OCI-LY7 (cell line): ENCODE data around the gene LBX2. TPM values are rescaled to one million over a fixed set of nuclear protein-coding genes. Genes with fewer than 3 reads are reported as not detected.

ENCODE experiments used
- BruUV-seq: library from RNA; stranded (reverse); fragments of 400-500 nt; replicated peaks from 2 replicates; lab custom pipeline; 2021; lab: Mats Ljungman, UMichigan
- CTCF ChIA-PET: fragments of 300-600 bp; sonication (Branson Sonifier 250); formaldehyde crosslinking; loops from one replicate; lab custom pipeline; 2022; ENCODE audit warnings: antibody characterized with exemption; ENCODE audit not compliant: unreplicated experiment; lab: Charles Lee
- POLR2A ChIA-PET: fragments of 300-600 bp; sonication (Branson Sonifier 250); formaldehyde crosslinking; loops from one replicate; lab custom pipeline; 2022; ENCODE audit warnings: antibody characterized with exemption; lab: Charles Lee
- DNase-seq: peaks from one replicate; pipeline ENCODE4 v3.0.0-alpha.2; 2015; ENCODE audit warnings: low spot score
- H2AFZ ChIP-seq: fragments of 200-600 bp; sonication (generic), shearing (Covaris generic); 2 replicates; pipeline ENCODE4 v1.6.1; 2014; ENCODE audit warnings: mild to moderate bottlenecking, antibody characterized with exemption, low read length, moderate library complexity
- H3K27ac ChIP-seq: fragments of 200-600 bp; sonication (generic); 2 replicates; pipeline ENCODE4 v1.5.1; 2014; ENCODE audit warnings: mixed run types, low read depth, mild to moderate bottlenecking, moderate library complexity, low read length, inconsistent platforms; ENCODE audit not compliant: poor library complexity, severe bottlenecking
- H3K36me3 ChIP-seq: fragments of 200-600 bp; sonication (generic); 2 replicates; pipeline ENCODE4 v1.6.1; 2014; ENCODE audit warnings: mild to moderate bottlenecking, antibody characterized with exemption, low read length, moderate library complexity, mixed read lengths; ENCODE audit not compliant: insufficient read depth
- H3K4me1 ChIP-seq: fragments of 200-600 bp; sonication (generic); 2 replicates; pipeline ENCODE4 v1.5.1; 2014; ENCODE audit warnings: mild to moderate bottlenecking, low read length; ENCODE audit not compliant: insufficient read depth, poor library complexity, severe bottlenecking
- H3K4me2 ChIP-seq: fragments of 200-600 bp; sonication (generic); 2 replicates; pipeline ENCODE4 v1.6.1; 2014; ENCODE audit warnings: mild to moderate bottlenecking, low read length
- H3K4me3 ChIP-seq: fragments of 200-600 bp; sonication (generic); 2 replicates; pipeline ENCODE4 v1.5.1; 2014; ENCODE audit warnings: mild to moderate bottlenecking, low read depth, low read length; ENCODE audit not compliant: poor library complexity, severe bottlenecking
- H3K79me2 ChIP-seq: fragments of 200-600 bp; sonication (generic); 2 replicates; pipeline ENCODE4 v1.6.1; 2016; ENCODE audit warnings: low read depth, mild to moderate bottlenecking, low read length, moderate library complexity, mixed read lengths; ENCODE audit not compliant: insufficient read depth
- H3K9me2 ChIP-seq: fragments of 200-600 bp; sonication (generic); 2 replicates; pipeline ENCODE4 v1.6.1; 2016; ENCODE audit warnings: mild to moderate bottlenecking, low read length, mixed read lengths; ENCODE audit not compliant: insufficient read depth
- H3K9me3 ChIP-seq: fragments of 200-600 bp; sonication (generic); 2 replicates; pipeline ENCODE4 v1.6.1; 2014; ENCODE audit warnings: mild to moderate bottlenecking, mixed run types, low read length, mixed read lengths
- H4K20me1 ChIP-seq: fragments of 200-600 bp; sonication (generic); 2 replicates; pipeline ENCODE4 v1.6.1; 2014; ENCODE audit warnings: mild to moderate bottlenecking, antibody characterized with exemption, low read length, moderate library complexity, mixed read lengths; ENCODE audit not compliant: insufficient read depth
- EZH2phosphoT487 ChIP-seq: fragments of 200-600 bp; sonication (generic); IDR thresholded peaks from 2 replicates; pipeline ENCODE4 v1.6.1; 2018; ENCODE audit warnings: low read depth, borderline replicate concordance, mild to moderate bottlenecking, mixed run types, antibody characterized with exemption, low read length, moderate library complexity, mixed read lengths
- intact Hi-C: fragments of 100-400 bp; cut with micrococcal nuclease; formaldehyde crosslinking; loops from one replicate; pipeline ENCODE4 v1.10.0; 2022; ENCODE audit not compliant: unreplicated experiment
- total RNA-seq, 2 experiments: library from RNA; depleted of rRNA in 1 of 2; stranded (reverse); fragments of >200 nt in 1 of 2; shearing (Covaris generic) in 1 of 2; gene quantifications; 2 replicates each; pipeline ENCODE4 v1.2.3, GENCODE V29; 2014 to 2022
- TF ChIP-seq, protein P1 (sequence below): fragments of 200-600 bp; sonication (generic); conservative IDR thresholded peaks from 2 replicates; pipeline ENCODE4 v1.5.1; 2014; ENCODE audit warnings: mild to moderate bottlenecking, antibody characterized with exemption, low read length, moderate library complexity, mixed read lengths

LBX2 gene
- total RNA-seq, 2 experiments from 2014 or later, result not detected

DNA sequence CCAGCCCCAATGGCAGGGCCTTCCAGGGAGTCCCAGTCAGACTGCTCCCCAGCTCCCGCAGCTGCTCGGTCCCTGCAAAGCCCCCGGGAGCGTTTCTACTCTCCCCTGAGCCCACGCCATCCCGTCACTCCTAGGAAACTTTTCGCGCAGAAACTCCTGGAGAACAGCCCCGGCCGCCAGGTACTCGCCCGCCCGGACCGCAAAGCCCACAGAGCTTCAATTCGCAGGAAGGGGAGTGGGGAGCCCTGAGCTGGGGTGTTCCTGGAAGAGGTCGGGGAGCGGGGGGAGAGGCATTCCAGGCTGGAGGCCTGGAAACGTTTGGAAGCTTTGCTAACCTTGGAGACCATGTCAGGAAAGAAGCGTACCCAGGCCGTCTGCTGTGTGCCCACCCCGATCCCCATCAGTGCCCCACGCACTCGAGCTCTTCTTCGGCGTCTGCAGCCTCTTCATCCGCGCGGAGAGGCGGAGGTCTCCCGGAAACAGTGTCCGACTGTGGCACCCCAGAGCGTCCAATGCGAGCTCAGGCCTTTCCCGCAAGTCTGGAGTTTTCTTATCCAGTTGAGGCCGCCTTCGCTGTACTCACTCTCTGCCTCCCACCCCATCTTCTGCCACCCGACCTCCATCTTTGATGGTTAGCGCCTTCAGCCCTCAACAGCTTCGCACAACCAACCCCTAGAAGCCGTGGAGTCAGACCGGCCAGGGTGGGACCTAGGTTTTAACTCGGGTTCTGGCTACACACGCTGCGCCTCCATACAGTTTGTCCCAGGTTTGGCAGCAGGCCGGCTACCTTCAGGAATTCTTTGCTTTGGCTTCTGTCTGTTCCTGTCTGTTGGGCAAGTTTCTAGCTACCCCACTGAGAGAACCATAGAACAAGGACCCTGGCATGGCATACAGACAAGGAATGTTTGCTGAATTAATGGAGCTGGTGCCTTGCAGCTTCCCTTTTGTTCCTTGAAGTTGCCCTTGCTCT, 4.4 kb upstream of the LBX2 start:
- Histone ChIP-seq H3K36me3 (peaks cover 15% of the 10 kb centered on the region), H3K79me2 (peaks cover 5% of the 10 kb centered on the region; the same call in 1 of the 2 replicates), H3K4me1 (peaks cover 27% of the 10 kb centered on the region), H3K27ac (no peak overlapping the region), H3K9me3 (no peaks in the 10 kb centered on the region), H3K4me3 (no peak overlapping the region), H3K9me2 (no peaks in the 10 kb centered on the region), H2AFZ (no peak overlapping the region), H3K4me2 (peak overlapping the region; percentile 45; the same call in 1 of the 2 replicates), H4K20me1 (no peaks in the 10 kb centered on the region)
- CTCF ChIA-PET, result interaction anchor here (0.5 to 1.0 kb wide), 3 partner anchors 27 to 455 kb away, joined by 3 to 7 read pairs (median 3); partner anchors contain the start of gene POLE4
- POLR2A ChIA-PET, result no interaction called here
- BruUV-seq, result no TSS peak
- no peak for DNase-seq
- TF ChIP-seq, protein P1, sequence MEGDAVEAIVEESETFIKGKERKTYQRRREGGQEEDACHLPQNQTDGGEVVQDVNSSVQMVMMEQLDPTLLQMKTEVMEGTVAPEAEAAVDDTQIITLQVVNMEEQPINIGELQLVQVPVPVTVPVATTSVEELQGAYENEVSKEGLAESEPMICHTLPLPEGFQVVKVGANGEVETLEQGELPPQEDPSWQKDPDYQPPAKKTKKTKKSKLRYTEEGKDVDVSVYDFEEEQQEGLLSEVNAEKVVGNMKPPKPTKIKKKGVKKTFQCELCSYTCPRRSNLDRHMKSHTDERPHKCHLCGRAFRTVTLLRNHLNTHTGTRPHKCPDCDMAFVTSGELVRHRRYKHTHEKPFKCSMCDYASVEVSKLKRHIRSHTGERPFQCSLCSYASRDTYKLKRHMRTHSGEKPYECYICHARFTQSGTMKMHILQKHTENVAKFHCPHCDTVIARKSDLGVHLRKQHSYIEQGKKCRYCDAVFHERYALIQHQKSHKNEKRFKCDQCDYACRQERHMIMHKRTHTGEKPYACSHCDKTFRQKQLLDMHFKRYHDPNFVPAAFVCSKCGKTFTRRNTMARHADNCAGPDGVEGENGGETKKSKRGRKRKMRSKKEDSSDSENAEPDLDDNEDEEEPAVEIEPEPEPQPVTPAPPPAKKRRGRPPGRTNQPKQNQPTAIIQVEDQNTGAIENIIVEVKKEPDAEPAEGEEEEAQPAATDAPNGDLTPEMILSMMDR, result no peak
- no peak for TF ChIP-seq EZH2phosphoT487
- intact Hi-C loops, result no loop called here

DNA sequence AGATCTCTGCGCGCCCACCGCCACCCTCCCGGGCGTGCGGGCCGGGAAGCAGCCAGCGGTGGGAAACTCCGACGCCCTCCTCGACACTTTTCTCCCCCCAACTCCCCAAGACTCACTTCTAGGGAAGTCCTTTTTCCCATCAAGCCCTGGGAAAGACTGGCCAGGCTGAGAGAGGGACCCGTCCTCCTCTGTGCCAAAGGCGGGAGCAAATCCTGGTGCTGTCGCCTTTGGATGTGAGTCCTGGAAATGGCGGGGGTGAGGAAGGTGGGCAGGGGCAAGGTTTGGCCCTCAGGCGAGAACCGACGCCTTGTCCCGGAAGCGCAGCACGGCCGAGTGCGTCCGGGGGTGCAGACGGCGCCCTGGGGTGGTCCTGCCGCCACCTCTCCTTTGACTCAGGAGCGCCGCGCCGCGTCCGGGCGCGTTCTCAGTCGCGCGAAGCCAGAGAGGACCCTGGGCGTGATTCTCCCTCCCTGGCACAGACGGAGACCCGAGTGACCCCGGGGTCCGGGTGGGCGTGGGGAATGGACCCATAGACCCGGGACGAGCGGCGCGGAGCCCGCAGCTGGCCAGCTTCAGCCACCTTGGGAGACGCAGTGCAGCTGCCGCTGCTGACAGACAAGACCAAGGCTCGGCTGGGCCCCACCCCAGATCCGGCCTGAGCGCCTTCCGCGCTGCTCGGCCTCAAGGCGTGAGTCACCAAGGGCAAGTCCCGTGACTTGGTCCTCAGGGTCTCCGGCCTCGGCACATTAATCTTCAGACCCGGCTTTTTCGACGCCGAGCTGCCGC, 3.5 kb upstream of the LBX2 start:
- no peak overlapping the region for H3K27ac ChIP-seq
- DNase-seq, result no peak
- no peaks in the 10 kb centered on the region for H3K9me2 ChIP-seq
- H4K20me1 ChIP-seq, result no peaks in the 10 kb centered on the region
- H3K36me3 ChIP-seq, result peaks cover 15% of the 10 kb centered on the region
- TF ChIP-seq EZH2phosphoT487, result no peak
- TF ChIP-seq, protein P1, result peak; percentile 41; the same call in 1 of the 2 replicates
- H2AFZ ChIP-seq, result no peak overlapping the region
- H3K4me3 ChIP-seq, result no peak overlapping the region
- ChIA-PET POLR2A (no interaction called here), CTCF (interaction anchor here (0.5 kb wide), 1 partner anchor 456 kb away, joined by 7 read pairs; the partner anchor contains the start of gene POLE4)
- peaks cover 5% of the 10 kb centered on the region; the same call in 1 of the 2 replicates for H3K79me2 ChIP-seq
- peak overlapping the region; percentile 45; the same call in 1 of the 2 replicates for H3K4me2 ChIP-seq
- peaks cover 23% of the 10 kb centered on the region for H3K4me1 ChIP-seq
- intact Hi-C loops, result no loop called here
- no TSS peak for BruUV-seq
- no peaks in the 10 kb centered on the region for H3K9me3 ChIP-seq
